Stimulated activated CD8-positive, alpha-beta memory T cell treated with anti-CD3 and anti-CD28 coated beads, Interleukin-7, amount 100 ng/mL, for 4 hours (primary cell): ENCODE measurements around the gene ZBTB16.
A peak's percentile ranks its signal among the peaks of the same experiment; 100 is the strongest.

ENCODE experiments used
- DNase-seq, 2 donors: peaks; one replicate each; pipeline ENCODE4 v3.0.0-alpha.2; 2020; ENCODE audit warnings: low read depth in 2 of 2

Gene ZBTB16

GRCh38 chr11:114063829-114064201 is 4.3 kb downstream of the ZBTB16 start:
- no peak for DNase-seq

GRCh38 chr11:114064216-114064615 is 4.7 kb downstream of the ZBTB16 start:
- no peak for DNase-seq

GRCh38 chr11:114065094-114065493 is 5.6 kb downstream of the ZBTB16 start:
- no peak for DNase-seq

GRCh38 chr11:114066046-114066648 is 6.6 kb downstream of the ZBTB16 start:
- DNase-seq = peak; percentile 33 to 43

- DNase-seq = no peak
These were observed 8.8 kb downstream of the ZBTB16 start for GRCh38 chr11:114068327-114068726.

GRCh38 chr11:114070464-114071139 is 11.1 kb downstream of the ZBTB16 start:
- DNase-seq = no peak

GRCh38 chr11:114073007-114073827 is 13.7 kb downstream of the ZBTB16 start:
- DNase-seq = no peak

GRCh38 chr11:114073828-114074381 is 14.4 kb downstream of the ZBTB16 start:
- DNase-seq = peak; percentile 28 to 42

GRCh38 chr11:114074546-114075343 is 15.2 kb downstream of the ZBTB16 start:
- no peak for DNase-seq

- no peak for DNase-seq
These were observed 15.8 kb downstream of the ZBTB16 start for GRCh38 chr11:114075344-114075610.

GRCh38 chr11:114075891-114076441 is 16.5 kb downstream of the ZBTB16 start:
- DNase-seq = peak; percentile 28 to 31

GRCh38 chr11:114076921-114077331 is 17.4 kb downstream of the ZBTB16 start:
- no peak for DNase-seq

GRCh38 chr11:114077482-114078305 is 18.2 kb downstream of the ZBTB16 start:
- no peak for DNase-seq

GRCh38 chr11:114078423-114078822 is 18.9 kb downstream of the ZBTB16 start:
- DNase-seq = no peak

GRCh38 chr11:114079511-114080065 is 20.1 kb downstream of the ZBTB16 start:
- DNase-seq = no peak

- DNase-seq = peak in 1 of 2 donors; percentile 30
These were observed 20.7 kb downstream of the ZBTB16 start for GRCh38 chr11:114080219-114080618.

GRCh38 chr11:114080769-114081168 is 21.3 kb downstream of the ZBTB16 start:
- DNase-seq = no peak

GRCh38 chr11:114081641-114082414 is 22.3 kb downstream of the ZBTB16 start:
- no peak for DNase-seq

- no peak for DNase-seq
These were observed 22.9 kb downstream of the ZBTB16 start for GRCh38 chr11:114082415-114082748.

GRCh38 chr11:114082767-114083181 is 23.3 kb downstream of the ZBTB16 start:
- no peak for DNase-seq
